ENCODE data around the gene FARSB. TPM values are rescaled to one million over a fixed set of nuclear protein-coding genes. Genes with fewer than 3 reads are reported as not detected.
A peak's percentile ranks its signal among the peaks of the same experiment; 100 is the strongest.

The FARSB gene
- total RNA-seq, 4 donors from 2014 or later, result 9.7 to 26.8 (median 20.9) TPM

DNA sequence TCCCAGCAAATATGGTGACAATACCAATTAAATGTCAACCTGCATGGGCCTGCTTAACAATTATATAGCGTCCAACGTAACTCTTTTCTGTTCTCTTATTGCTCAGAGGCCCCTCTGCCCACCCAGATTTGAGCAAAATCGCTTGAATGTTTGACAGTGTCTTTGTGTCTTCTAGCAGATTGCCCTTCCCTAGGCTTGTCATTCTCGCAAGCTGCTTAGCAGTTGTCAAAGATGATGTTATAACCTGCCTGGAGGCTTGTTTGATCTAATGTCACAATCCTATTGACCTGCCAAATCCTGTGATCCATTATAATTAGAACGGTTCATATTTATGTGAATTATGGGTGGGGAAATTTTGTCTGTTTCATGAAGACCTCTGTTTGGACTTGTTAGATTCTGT is 108.8 kb downstream of the FARSB start:
- Histone ChIP-seq H3K27ac (peak overlapping the region in 2 of 4 donors; percentile 19 to 21), H3K36me3 (no peaks in the 10 kb centered on the region), H3K4me3 (no peak overlapping the region), H3K9me3 (no peaks in the 10 kb centered on the region), H3K27me3 (no peaks in the 10 kb centered on the region), H3K4me1 (peaks cover 0 to 54% (median 10%) of the 10 kb centered on the region in 3 donors)
- DNase-seq, result no peak
- intact Hi-C loops (cut with DNase I), result no loop called here
- 43 to 48% methylated on average over 5 of the region's 5 CpGs for WGBS, 2 donors
- TF ChIP-seq, protein P1, sequence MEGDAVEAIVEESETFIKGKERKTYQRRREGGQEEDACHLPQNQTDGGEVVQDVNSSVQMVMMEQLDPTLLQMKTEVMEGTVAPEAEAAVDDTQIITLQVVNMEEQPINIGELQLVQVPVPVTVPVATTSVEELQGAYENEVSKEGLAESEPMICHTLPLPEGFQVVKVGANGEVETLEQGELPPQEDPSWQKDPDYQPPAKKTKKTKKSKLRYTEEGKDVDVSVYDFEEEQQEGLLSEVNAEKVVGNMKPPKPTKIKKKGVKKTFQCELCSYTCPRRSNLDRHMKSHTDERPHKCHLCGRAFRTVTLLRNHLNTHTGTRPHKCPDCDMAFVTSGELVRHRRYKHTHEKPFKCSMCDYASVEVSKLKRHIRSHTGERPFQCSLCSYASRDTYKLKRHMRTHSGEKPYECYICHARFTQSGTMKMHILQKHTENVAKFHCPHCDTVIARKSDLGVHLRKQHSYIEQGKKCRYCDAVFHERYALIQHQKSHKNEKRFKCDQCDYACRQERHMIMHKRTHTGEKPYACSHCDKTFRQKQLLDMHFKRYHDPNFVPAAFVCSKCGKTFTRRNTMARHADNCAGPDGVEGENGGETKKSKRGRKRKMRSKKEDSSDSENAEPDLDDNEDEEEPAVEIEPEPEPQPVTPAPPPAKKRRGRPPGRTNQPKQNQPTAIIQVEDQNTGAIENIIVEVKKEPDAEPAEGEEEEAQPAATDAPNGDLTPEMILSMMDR (IDR thresholded peaks at IDR 0.05), result no peak
- TF ChIP-seq POLR2A (IDR thresholded peaks at IDR 0.05), result no peak

DNA sequence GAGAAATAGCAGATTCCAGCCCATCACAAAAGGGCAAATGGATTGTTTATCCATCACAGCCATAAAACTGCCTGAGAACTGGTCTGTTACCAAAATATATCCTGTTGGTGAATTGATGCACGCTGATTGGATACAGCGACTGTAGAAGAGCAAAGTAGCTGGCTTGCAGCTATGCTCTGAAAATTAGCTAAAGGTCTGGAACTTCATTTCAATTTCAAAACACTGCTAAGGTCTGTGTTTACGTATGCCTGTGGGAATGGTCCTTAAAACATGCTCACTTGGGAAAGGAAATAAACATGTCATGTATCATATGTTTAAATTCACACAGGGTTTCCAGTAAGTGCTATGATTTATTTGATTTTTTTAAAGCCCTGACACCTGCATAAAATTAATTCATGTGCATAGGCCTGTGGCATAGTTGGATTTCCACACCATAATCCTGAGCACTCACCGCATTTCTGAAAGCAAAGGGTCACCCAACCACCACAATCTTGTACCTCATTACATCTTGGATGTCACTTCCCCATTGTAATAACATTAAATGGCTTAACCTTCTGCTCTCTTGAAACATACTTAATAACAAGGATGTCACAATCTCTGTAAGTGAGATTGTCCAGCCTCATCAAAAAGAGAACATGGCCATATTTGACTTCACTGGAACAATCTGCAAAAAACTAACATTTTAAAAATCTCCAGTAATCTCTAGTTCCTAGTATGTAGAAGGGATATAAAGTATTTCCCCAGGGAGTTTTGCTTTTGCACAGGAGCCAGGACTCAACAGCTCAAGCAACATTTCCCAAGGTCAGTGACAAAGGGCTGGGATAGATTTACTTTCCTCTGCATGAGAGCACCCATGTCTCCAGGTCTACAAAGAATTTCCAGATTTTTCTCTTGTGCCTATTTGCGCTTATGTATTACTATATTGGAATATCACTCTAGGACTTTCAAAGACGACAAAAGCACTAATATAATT is 109.8 kb downstream of the FARSB start:
- WGBS, 2 donors, result 60 to 68% methylated on average over 6 of the region's 6 CpGs
- no peak for TF ChIP-seq POLR2A (IDR thresholded peaks at IDR 0.05)
- TF ChIP-seq, protein P1 (IDR thresholded peaks at IDR 0.05), result no peak
- H3K27me3 ChIP-seq, result no peaks in the 10 kb centered on the region
- no peak overlapping the region for H3K4me3 ChIP-seq
- H3K9me3 ChIP-seq, result no peaks in the 10 kb centered on the region
- no peak for DNase-seq
- H3K27ac ChIP-seq, result peak overlapping the region in 1 of 4 donors; percentile 2
- intact Hi-C loops (cut with DNase I), result no loop called here
- H3K36me3 ChIP-seq, result peaks cover 0 to 3% (median 0%) of the 10 kb centered on the region in 3 donors
- H3K4me1 ChIP-seq, result peaks cover 0 to 54% (median 10%) of the 10 kb centered on the region in 3 donors

DNA sequence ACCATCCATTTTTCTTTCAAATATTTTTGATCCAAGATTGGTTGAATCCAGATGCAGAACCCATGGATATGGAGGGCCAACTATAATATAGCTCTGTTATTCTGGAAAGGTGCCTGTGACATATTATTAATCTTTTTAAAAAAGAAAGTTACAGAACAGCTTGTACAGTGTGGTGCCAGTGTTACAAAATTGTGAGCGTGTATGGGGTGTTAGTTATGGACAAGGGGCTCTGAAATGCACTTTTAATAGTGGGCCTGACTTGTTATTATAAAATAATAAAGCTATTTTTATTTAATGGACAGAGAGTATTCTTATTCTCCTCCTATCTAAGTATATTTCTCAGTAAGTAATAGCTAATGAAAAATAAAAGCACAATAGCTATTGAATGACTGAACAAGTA is 111.2 kb downstream of the FARSB start:
- Histone ChIP-seq H3K4me3 (no peak overlapping the region), H3K9me3 (no peaks in the 10 kb centered on the region), H3K4me1 (peaks cover 0 to 54% (median 10%) of the 10 kb centered on the region in 3 donors), H3K27ac (no peak overlapping the region), H3K27me3 (no peaks in the 10 kb centered on the region), H3K36me3 (peaks cover 0 to 7% (median 0%) of the 10 kb centered on the region in 3 donors)
- TF ChIP-seq, protein P1 (IDR thresholded peaks at IDR 0.05), result no peak
- TF ChIP-seq POLR2A (IDR thresholded peaks at IDR 0.05), result no peak
- intact Hi-C loops (cut with DNase I), result no loop called here
- 59 to 69% methylated on average over 1 of the region's 1 CpG for WGBS, 2 donors
- no peak for DNase-seq

GRCh38 chr2:222538535-222538934 is 117.4 kb downstream of the FARSB start:
- H3K27me3 ChIP-seq, result no peaks in the 10 kb centered on the region
- no peak for TF ChIP-seq POLR2A (IDR thresholded peaks at IDR 0.05)
- TF ChIP-seq, protein P1 (IDR thresholded peaks at IDR 0.05), result no peak
- H3K4me1 ChIP-seq, result no peaks in the 10 kb centered on the region
- intact Hi-C loops (cut with DNase I), result no loop called here
- no peak overlapping the region for H3K27ac ChIP-seq
- no peak overlapping the region for H3K4me3 ChIP-seq
- H3K36me3 ChIP-seq, result peaks cover 0 to 12% (median 0%) of the 10 kb centered on the region in 3 donors
- no peak for DNase-seq
- no peaks in the 10 kb centered on the region for H3K9me3 ChIP-seq
- 92% methylated on average over 3 of the region's 3 CpGs for WGBS, 2 donors

DNA sequence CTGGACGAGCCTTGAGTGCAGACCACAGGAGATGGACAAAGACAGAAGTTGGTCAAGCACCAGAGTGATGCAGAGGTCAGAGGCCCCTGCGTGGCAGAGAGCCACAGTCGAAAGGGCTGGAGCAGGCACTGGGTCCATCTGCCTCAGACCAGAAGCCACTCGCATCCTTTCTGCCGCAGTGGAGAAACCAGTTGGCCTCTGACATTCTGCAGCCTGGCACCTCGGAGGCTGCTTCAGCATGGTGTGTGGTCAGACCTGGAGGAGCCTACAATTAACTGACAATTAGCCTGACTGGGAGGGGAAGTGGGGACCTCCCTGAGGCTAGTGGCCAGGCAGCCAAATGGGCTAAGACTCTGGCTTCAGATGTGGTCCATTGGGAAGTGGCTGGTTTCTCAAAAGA is 120.4 kb downstream of the FARSB start:
- 89 to 92% methylated on average over 4 to 6 of the region's 6 CpGs for WGBS, 2 donors

More for the DNA sequence above, 120.4 kb downstream of the FARSB start:
- no peaks in the 10 kb centered on the region for H3K9me3 ChIP-seq
- H3K27me3 ChIP-seq, result no peaks in the 10 kb centered on the region
- TF ChIP-seq POLR2A (IDR thresholded peaks at IDR 0.05), result no peak
- TF ChIP-seq, protein P1 (IDR thresholded peaks at IDR 0.05), result no peak
- no peak overlapping the region for H3K4me3 ChIP-seq
- H3K4me1 ChIP-seq, result peaks cover 0 to 25% (median 4%) of the 10 kb centered on the region in 3 donors
- H3K36me3 ChIP-seq, result peaks cover 0 to 5% (median 0%) of the 10 kb centered on the region in 3 donors
- intact Hi-C loops (cut with DNase I), result no loop called here
- H3K27ac ChIP-seq, result no peak overlapping the region
- no peak for DNase-seq
